ENCODE results near the gene FAT4. TPM values are rescaled to one million over a fixed set of nuclear protein-coding genes. Genes with fewer than 3 reads are reported as not detected.

The FAT4 gene
- total RNA-seq, 1 experiment from 2014 or later, result 0.71 TPM

- TF ChIP-seq ZNF274 (IDR thresholded peaks at IDR 0.05; ENCODE audit: low read depth, low read length) (no peak), SP1 (IDR thresholded peaks at IDR 0.05; ENCODE audit: low read depth) (no peak)
These were observed 1.3 kb upstream of the FAT4 start (continued) for GRCh38 chr4:125313497-125313896.

GRCh38 chr4:125313989-125314667 is 627 bp upstream of the FAT4 start:
- no peak for ATAC-seq
- RAD21 ChIA-PET (ENCODE audit: low non-redundant PET in 1 of 2, low total read pairs in 2 of 2, uncharacterized antibody in 2 of 2, unreplicated experiment in 2 of 2), result interaction anchor here (0.7 to 1.8 kb wide), 3 partner anchors 9 to 437 kb away, joined by 3 to 9 read pairs (median 7); no protein-coding TSS in a partner anchor
- intact Hi-C loops (cut with micrococcal nuclease), result loop anchor here (1.0 to 5.0 kb wide), 6 partner anchors 429 to 1290 kb away; no protein-coding TSS in a partner anchor
- Histone ChIP-seq H3K27me3 (ENCODE audit: insufficient read depth, low read length) (no peaks in the 10 kb centered on the region), H4K20me1 (ENCODE audit: insufficient read depth) (no peaks in the 10 kb centered on the region), H3K27ac (ENCODE audit: low read depth, low read length) (no peak overlapping the region), H3K79me2 (ENCODE audit: insufficient read depth, low read length) (no peaks in the 10 kb centered on the region), H3K9ac (ENCODE audit: low read length) (no peak overlapping the region), H3K9me2 (ENCODE audit: insufficient read depth) (no peaks in the 10 kb centered on the region), H2AFZ (ENCODE audit: low read depth, low read length, poor library complexity, severe bottlenecking) (peak overlapping the region; percentile 96), H3K9me3 (ENCODE audit: control insufficient read depth in 1 of 2, insufficient read depth in 1 of 2, low read depth in 1 of 2, low read length in 2 of 2) (no peaks in the 10 kb centered on the region), H3K36me3 (ENCODE audit: control insufficient read depth in 1 of 2, insufficient read depth in 2 of 2, low read length in 2 of 2) (no peaks in the 10 kb centered on the region), H3K4me1 (ENCODE audit: control insufficient read depth in 1 of 2, insufficient read depth in 2 of 2, low read length in 2 of 2) (peaks cover 11 to 15% of the 10 kb centered on the region in 2 experiments; a peak in 3 of 4 replicates), H3K4me3 (replicated peaks in 1 of 2; ENCODE audit: low read depth in 1 of 2, low read length in 2 of 2) (peak overlapping the region; percentile 80 to 95), H3K4me2 (ENCODE audit: low read length) (peak overlapping the region; percentile 98)
- CTCF ChIA-PET, result interaction anchor here (0.6 to 2.8 kb wide), 9 partner anchors 9 to 1314 kb away, joined by 3 to 50 read pairs (median 4); no protein-coding TSS in a partner anchor
- POLR2A ChIA-PET, result no interaction called here
- no peak for DNase-seq (ENCODE audit: low read depth, low spot score)
- no TSS peak for BruUV-seq (replicated peaks)
- TF ChIP-seq POLR2A (IDR thresholded peaks at IDR 0.05; ENCODE audit: borderline replicate concordance, extremely low read depth, insufficient read depth, insufficient read length) (no peak), SP1 (IDR thresholded peaks at IDR 0.05; ENCODE audit: low read depth) (no peak), EGR1 (IDR thresholded peaks at IDR 0.05; ENCODE audit: low read depth) (no peak)

Data from HCT116 (cell line).